ENCODE results near the gene JAK1.

DNA sequence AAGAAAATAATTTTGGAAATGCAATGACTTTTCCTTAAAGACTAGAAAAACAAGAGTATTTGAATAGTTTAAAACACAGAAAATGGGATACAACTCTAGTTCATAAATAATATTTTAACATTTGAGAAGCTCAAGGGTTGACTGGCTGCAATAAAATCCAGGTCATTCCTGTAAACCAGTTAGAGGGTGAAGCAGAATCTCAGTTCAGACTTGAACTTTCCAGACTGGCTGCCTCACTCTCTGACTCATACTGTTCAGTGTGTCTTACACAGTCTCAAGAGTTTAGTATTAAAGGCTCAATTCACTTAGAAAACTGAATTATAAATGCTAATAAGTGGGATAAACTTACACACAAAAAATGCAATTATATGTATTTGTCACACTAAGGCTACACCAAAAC is 131.6 kb downstream of the JAK1 start:
- TF ChIP-seq POLR2AphosphoS5 (IDR thresholded peaks at IDR 0.05; ENCODE audit: low read depth, low read length) (no peak), POLR2A (IDR thresholded peaks at IDR 0.05; ENCODE audit: low read depth, low read length) (no peak), TAF1 (IDR thresholded peaks at IDR 0.05; ENCODE audit: low read depth, low read length) (no peak), SPI1 (IDR thresholded peaks at IDR 0.05; ENCODE audit: low read depth, low read length) (no peak)

All from GM12891 (cell line).